MM.1S (cell line): ENCODE measurements around the gene HECW1.

Experiments
- CTCF ChIP-seq: fragments of 300-600 bp; sonication (generic); IDR thresholded peaks from 2 replicates; pipeline ENCODE4 v1.5.1; 2016; ENCODE audit warnings: antibody characterized with exemption, low read length, mixed read lengths
- EZH2 ChIP-seq: fragments of 300-600 bp; sonication (generic); optimal IDR thresholded peaks from 2 replicates; pipeline ENCODE3; 2017; ENCODE audit warnings: low read depth, mild to moderate bottlenecking, antibody characterized with exemption, low read length, mixed read lengths

DNA sequence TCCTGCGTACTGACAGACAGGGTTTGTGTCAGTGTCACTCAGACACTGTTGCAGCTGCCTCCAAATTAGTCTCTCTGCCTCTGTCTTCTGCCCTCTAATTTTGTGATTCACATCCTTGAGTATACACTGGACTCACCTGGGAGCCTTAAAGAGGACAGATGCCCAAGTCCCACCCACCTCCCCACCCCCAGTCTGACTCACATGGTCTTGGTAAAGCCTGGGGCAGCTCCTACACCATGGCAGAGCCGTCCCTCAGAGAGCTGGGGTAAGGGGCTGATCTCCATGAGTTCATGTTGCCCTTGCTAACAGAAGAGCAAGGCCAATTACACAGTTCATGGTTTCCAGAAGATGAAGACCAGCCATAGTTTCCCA, 272.8 kb downstream of the HECW1 start:
- TF ChIP-seq CTCF (no peak), EZH2 (no peak)
